ENCODE measurements around the gene GRPR. TPM values are rescaled to one million over a fixed set of nuclear protein-coding genes. Genes with fewer than 3 reads are reported as not detected.

Gene GRPR
- total RNA-seq, 1 donor from 2014 or later, result 3.0 TPM

- no peaks in the 10 kb centered on the region for H3K4me1 ChIP-seq (ENCODE audit: insufficient read depth, low read length)
- H3K27ac ChIP-seq (ENCODE audit: low read depth, low read length), result no peak overlapping the region
- no peak for DNase-seq (ENCODE audit: low read depth)
- Mint-ChIP-seq H3K36me3 (ENCODE audit: low read depth, unreplicated experiment) (no peaks in the 10 kb centered on the region), H3K27ac (ENCODE audit: unreplicated experiment) (no peak overlapping the region), H3K4me1 (ENCODE audit: low read depth, unreplicated experiment) (no peaks in the 10 kb centered on the region), H3K4me3 (ENCODE audit: unreplicated experiment) (no peak overlapping the region), H3K9me3 (ENCODE audit: unreplicated experiment) (no peaks in the 10 kb centered on the region), H3K27me3 (ENCODE audit: low read depth, unreplicated experiment) (no peaks in the 10 kb centered on the region)
- H2AFZ ChIP-seq (ENCODE audit: low read depth, low read length), result no peak overlapping the region
- H3K4me2 ChIP-seq (ENCODE audit: low read length), result no peak overlapping the region
- peak; percentile 26 for FAIRE-seq
- TF ChIP-seq CTCF (IDR thresholded peaks at IDR 0.05; ENCODE audit: insufficient read depth, low read depth, low read length) (no peak), EZH2 (IDR thresholded peaks at IDR 0.05; ENCODE audit: insufficient read depth, low read length) (no peak)
- no peaks in the 10 kb centered on the region for H3K27me3 ChIP-seq (ENCODE audit: insufficient read depth, low read length)
- no peak overlapping the region for H3K4me3 ChIP-seq (ENCODE audit: insufficient read depth, low read depth, low read length)
- no peaks in the 10 kb centered on the region for H3K36me3 ChIP-seq (ENCODE audit: insufficient read depth, low read length)
- no peaks in the 10 kb centered on the region for H3K79me2 ChIP-seq (ENCODE audit: insufficient read depth, low read length)
- no peak overlapping the region for H3K9ac ChIP-seq (ENCODE audit: low read length)
- H3K9me3 ChIP-seq (ENCODE audit: insufficient read depth, low read depth, low read length), result no peaks in the 10 kb centered on the region
- no peaks in the 10 kb centered on the region for H4K20me1 ChIP-seq (ENCODE audit: insufficient read depth, low read length)
Observed at GRCh38 chrX:16145656-16146055, 22.3 kb downstream of the GRPR start.

DNA sequence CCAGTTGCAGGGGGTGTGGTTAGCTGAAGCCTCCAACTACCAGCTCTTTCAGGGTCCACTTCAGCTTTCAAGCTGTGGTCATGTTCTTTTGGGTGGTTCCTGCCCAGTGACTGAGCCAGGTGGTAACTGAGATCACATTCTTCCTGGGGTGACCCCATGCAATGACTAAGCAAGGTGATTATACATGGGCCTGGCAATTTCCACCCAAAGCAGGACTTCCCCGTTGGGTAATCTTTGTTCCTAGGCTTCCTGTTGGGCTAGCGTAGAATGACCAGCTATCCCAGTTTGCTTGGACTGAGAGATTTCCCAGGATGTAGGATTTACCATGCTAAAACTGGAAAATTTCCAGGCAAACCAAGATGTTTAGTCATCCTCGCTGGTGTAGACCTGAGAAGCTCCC, 25.5 kb downstream of the GRPR start:
- Mint-ChIP-seq H3K4me3 (ENCODE audit: unreplicated experiment) (no peak overlapping the region), H3K27me3 (ENCODE audit: low read depth, unreplicated experiment) (no peaks in the 10 kb centered on the region), H3K4me1 (ENCODE audit: low read depth, unreplicated experiment) (no peaks in the 10 kb centered on the region), H3K9me3 (ENCODE audit: unreplicated experiment) (no peaks in the 10 kb centered on the region), H3K36me3 (ENCODE audit: low read depth, unreplicated experiment) (no peaks in the 10 kb centered on the region), H3K27ac (ENCODE audit: unreplicated experiment) (no peak overlapping the region)
- no peak for DNase-seq (ENCODE audit: low read depth)
- H3K4me1 ChIP-seq (ENCODE audit: insufficient read depth, low read length), result no peaks in the 10 kb centered on the region
- no peak for FAIRE-seq
- H3K27me3 ChIP-seq (ENCODE audit: insufficient read depth, low read length), result no peaks in the 10 kb centered on the region
- H2AFZ ChIP-seq (ENCODE audit: low read depth, low read length), result no peak overlapping the region
- H3K36me3 ChIP-seq (ENCODE audit: insufficient read depth, low read length), result no peaks in the 10 kb centered on the region
- no peak overlapping the region for H3K27ac ChIP-seq (ENCODE audit: low read depth, low read length)
- H3K4me2 ChIP-seq (ENCODE audit: low read length), result no peak overlapping the region
- H3K79me2 ChIP-seq (ENCODE audit: insufficient read depth, low read length), result no peaks in the 10 kb centered on the region
- no peaks in the 10 kb centered on the region for H4K20me1 ChIP-seq (ENCODE audit: insufficient read depth, low read length)
- H3K9ac ChIP-seq (ENCODE audit: low read length), result no peak overlapping the region
- H3K9me3 ChIP-seq (ENCODE audit: insufficient read depth, low read depth, low read length), result no peaks in the 10 kb centered on the region
- TF ChIP-seq CTCF (IDR thresholded peaks at IDR 0.05; ENCODE audit: insufficient read depth, low read depth, low read length) (no peak), EZH2 (IDR thresholded peaks at IDR 0.05; ENCODE audit: insufficient read depth, low read length) (no peak)
- no peak overlapping the region for H3K4me3 ChIP-seq (ENCODE audit: insufficient read depth, low read depth, low read length)

- TF ChIP-seq EZH2 (IDR thresholded peaks at IDR 0.05; ENCODE audit: insufficient read depth, low read length) (no peak), CTCF (IDR thresholded peaks at IDR 0.05; ENCODE audit: insufficient read depth, low read depth, low read length) (no peak)
- H3K9ac ChIP-seq (ENCODE audit: low read length), result no peak overlapping the region
- Mint-ChIP-seq H3K27ac (ENCODE audit: unreplicated experiment) (no peak overlapping the region), H3K36me3 (ENCODE audit: low read depth, unreplicated experiment) (no peaks in the 10 kb centered on the region), H3K4me3 (ENCODE audit: unreplicated experiment) (no peak overlapping the region), H3K4me1 (ENCODE audit: low read depth, unreplicated experiment) (peaks cover 9% of the 10 kb centered on the region), H3K9me3 (ENCODE audit: unreplicated experiment) (no peaks in the 10 kb centered on the region), H3K27me3 (ENCODE audit: low read depth, unreplicated experiment) (no peaks in the 10 kb centered on the region)
- no peaks in the 10 kb centered on the region for H3K9me3 ChIP-seq (ENCODE audit: insufficient read depth, low read depth, low read length)
- H4K20me1 ChIP-seq (ENCODE audit: insufficient read depth, low read length), result no peaks in the 10 kb centered on the region
- no peak overlapping the region for H2AFZ ChIP-seq (ENCODE audit: low read depth, low read length)
- DNase-seq (ENCODE audit: low read depth), result no peak
- no peaks in the 10 kb centered on the region for H3K27me3 ChIP-seq (ENCODE audit: insufficient read depth, low read length)
- H3K36me3 ChIP-seq (ENCODE audit: insufficient read depth, low read length), result no peaks in the 10 kb centered on the region
- FAIRE-seq, result peak; percentile 65
- H3K27ac ChIP-seq (ENCODE audit: low read depth, low read length), result no peak overlapping the region
- H3K4me2 ChIP-seq (ENCODE audit: low read length), result no peak overlapping the region
- no peaks in the 10 kb centered on the region for H3K79me2 ChIP-seq (ENCODE audit: insufficient read depth, low read length)
- H3K4me3 ChIP-seq (ENCODE audit: insufficient read depth, low read depth, low read length), result no peak overlapping the region
- peaks cover 7% of the 10 kb centered on the region for H3K4me1 ChIP-seq (ENCODE audit: insufficient read depth, low read length)
Observed at GRCh38 chrX:16155581-16156096, 32.3 kb downstream of the GRPR start.
